HepG2 (cell line): ENCODE data around the gene TRIM72. TPM values are rescaled to one million over a fixed set of nuclear protein-coding genes. Genes with fewer than 3 reads are reported as not detected.

Experiments
- ATAC-seq: fragments of 200-7000 bp; cut with Tn5 transposase; 3 replicates; pipeline ENCODE4 v1.9.1; 2020; ENCODE audit warnings: mild to moderate bottlenecking, moderate library complexity
- BruUV-seq: library from RNA; stranded (reverse); fragments of 400-500 nt; replicated peaks from 2 replicates; lab custom pipeline; 2021; lab: Mats Ljungman, UMichigan
- CTCF ChIA-PET: fragments of 300-600 bp; formaldehyde crosslinking; extraction: SDS; loops from one replicate; lab custom pipeline; 2021; ENCODE audit warnings: low total read pairs, inconsistent platforms, low intra/inter-chr PET ratio; lab: Yijun Ruan, JAX
- POLR2A ChIA-PET: fragments of 350-600 bp; sonication (Branson Sonifier 250); formaldehyde crosslinking; loops from one replicate; lab custom pipeline; 2020; ENCODE audit warnings: antibody characterized with exemption, inconsistent platforms; lab: Yijun Ruan, JAX
- DNase-seq: peaks from one replicate; pipeline ENCODE4 v3.0.0-alpha.2; 2015; ENCODE audit warnings: low spot score
- FAIRE-seq: peaks from 3 replicates; lab custom pipeline; 2011; peaks lifted over from hg19 to GRCh38; lab: Jason Lieb, UNC
- H2AFZ ChIP-seq: one replicate; pipeline ENCODE4 v1.6.1; 2011; ENCODE audit warnings: low read length, inconsistent platforms
- H3K27ac ChIP-seq: fragments of 300-600 bp; 3 replicates; pipeline ENCODE4 v1.8.0; 2011; ENCODE audit warnings: mixed run types, mild to moderate bottlenecking, mixed read lengths, low read length, inconsistent platforms; ENCODE audit not compliant: insufficient read depth; ENCODE audit errors: extremely low read length
- H3K27me3 ChIP-seq, 2 experiments: fragments of 200-600 bp in 1 of 2; 2 replicates in 1 of 2; 3 replicates in 1 of 2; pipeline versions ENCODE4 v1.6.0 to v1.8.0; 2011; ENCODE audit warnings: low read length in 2 of 2, mild to moderate bottlenecking in 2 of 2, moderate library complexity in 2 of 2, inconsistent platforms in 1 of 2; ENCODE audit not compliant: insufficient read depth in 2 of 2, control insufficient read depth in 1 of 2
- H3K36me3 ChIP-seq, 2 experiments: fragments of 200-600 bp in 1 of 2; replicated peaks in 1 of 2; 2 replicates in 1 of 2; 3 replicates in 1 of 2; pipeline versions ENCODE4 v1.5.1 to v1.8.0; 2011; ENCODE audit warnings: low read length in 2 of 2, inconsistent platforms in 1 of 2; ENCODE audit not compliant: insufficient read depth in 2 of 2, control insufficient read depth in 1 of 2
- H3K4me1 ChIP-seq: 2 replicates; pipeline ENCODE4 v1.5.1; 2012; ENCODE audit warnings: low read length, inconsistent platforms; ENCODE audit not compliant: insufficient read depth
- H3K4me2 ChIP-seq: 2 replicates; pipeline ENCODE4 v1.6.0; 2011; ENCODE audit warnings: low read depth, low read length, inconsistent platforms
- H3K4me3 ChIP-seq, 3 experiments: fragments of 200-600 bp in 1 of 3; sonication (generic), shearing (Covaris generic) in 1 of 3; replicated peaks in 1 of 3; 2 replicates each; pipeline ENCODE4 v1.5.1; 2011 to 2016; ENCODE audit warnings: low read length in 3 of 3, inconsistent platforms in 2 of 3, low read depth in 2 of 3, mild to moderate bottlenecking in 2 of 3, control low read depth in 1 of 3, mixed read lengths in 1 of 3; ENCODE audit not compliant: insufficient read depth in 1 of 3
- H3K79me2 ChIP-seq: one replicate; pipeline ENCODE4 v1.6.1; 2011; ENCODE audit warnings: low read length, inconsistent platforms; ENCODE audit not compliant: insufficient read depth
- H3K9ac ChIP-seq: 2 replicates; pipeline ENCODE4 v1.6.0; 2011; ENCODE audit warnings: mild to moderate bottlenecking, low read depth, low read length, inconsistent platforms; ENCODE audit not compliant: insufficient read depth
- H3K9me3 ChIP-seq: 2 replicates; pipeline ENCODE4 v1.5.1; 2012; ENCODE audit warnings: mild to moderate bottlenecking, low read length
- H4K20me1 ChIP-seq: 2 replicates; pipeline ENCODE4 v1.6.0; 2011; ENCODE audit warnings: inconsistent platforms, mild to moderate bottlenecking, low read length, moderate library complexity; ENCODE audit not compliant: insufficient read depth
- AGO1 ChIP-seq: fragments of 200-400 bp; formaldehyde crosslinking; IDR thresholded peaks from 2 replicates; pipeline ENCODE4 v1.6.1; 2017; ENCODE audit warnings: mild to moderate bottlenecking, low read depth, low read length, moderate library complexity; ENCODE audit not compliant: poor library complexity, severe bottlenecking
- CEBPZ ChIP-seq: IDR thresholded peaks from 2 replicates; pipeline ENCODE4 v1.6.1; 2012; ENCODE audit warnings: low read length, improper control_type of control experiment
- GMEB2 ChIP-seq: IDR thresholded peaks from 2 replicates; pipeline ENCODE4 v1.6.1; 2016; ENCODE audit warnings: missing biosample characterization, missing genetic modification reagents, low read depth
- POLR2G ChIP-seq: fragments of 200-400 bp; formaldehyde crosslinking; IDR thresholded peaks from 2 replicates; pipeline ENCODE4 v1.6.1; 2018; ENCODE audit warnings: mild to moderate bottlenecking, low read depth, low read length, moderate library complexity
- PRMT3 ChIP-seq: sonication (generic); formaldehyde crosslinking; IDR thresholded peaks from 2 replicates; pipeline ENCODE4 v1.8.1; 2022; ENCODE audit warnings: low read depth, mild to moderate bottlenecking, moderate library complexity, missing genetic modification reagents, borderline replicate concordance
- ZFP90 ChIP-seq: sonication (generic); formaldehyde crosslinking; IDR thresholded peaks from 2 replicates; pipeline ENCODE4 v1.8.0; 2022; ENCODE audit warnings: missing genetic modification reagents, mild to moderate bottlenecking, inconsistent platforms, borderline replicate concordance
- ZNF558 ChIP-seq: sonication (generic); formaldehyde crosslinking; IDR thresholded peaks from 2 replicates; pipeline ENCODE4 v1.9.0; 2022; ENCODE audit warnings: mild to moderate bottlenecking, missing genetic modification reagents, borderline replicate concordance
- ZNF713 ChIP-seq: sonication (generic); formaldehyde crosslinking; IDR thresholded peaks from 2 replicates; pipeline ENCODE4 v1.4.0; 2020; ENCODE audit warnings: mild to moderate bottlenecking, missing genetic modification reagents
- WGBS: methylation state at CpG from one replicate; pipeline ENCODE4 v1.1.6; 2017; ENCODE audit warnings: low lambda C conversion rate; 5-methylcytosine and 5-hydroxymethylcytosine counted together
- in situ Hi-C: cut with HindIII; loops from 2 replicates; pipeline ENCODE4 v1.10.0; 2017; ENCODE audit warnings: low pct_unique_long_range_greater_than_20kb; ENCODE audit not compliant: extremely low pct_ligation_motif_present
- intact Hi-C: fragments of 100-400 bp; cut with micrococcal nuclease; formaldehyde crosslinking; loops from one replicate; pipeline ENCODE4 v1.10.0; 2022; ENCODE audit not compliant: unreplicated experiment
- polyA plus RNA-seq, 8 experiments: library from polyadenylated mRNA; depleted of rRNA in 3 of 8; stranded (reverse) in 7 of 8; unstranded in 1 of 8; fragments of >200 nt; fragmentation: Illumina TruSeq in 4 of 8; extraction: Trizol in 4 of 8; gene quantifications; 2 replicates each; pipeline versions ENCODE4 v1.2.1 to v1.2.3, GENCODE V29; 2011 to 2016; ENCODE audit warnings: low read depth in 4 of 8, missing spikeins in 1 of 8, mixed read lengths in 1 of 8; ENCODE audit not compliant: insufficient read depth in 1 of 8
- total RNA-seq, 5 experiments: library from RNA; depleted of rRNA; stranded (reverse); fragments of >200 nt; fragmentation: Illumina TruSeq; extraction: Trizol; gene quantifications; 2 replicates each; pipeline ENCODE4 v1.2.3, GENCODE V29; 2016; ENCODE audit warnings: low read depth in 1 of 5

Gene TRIM72
- total and polyA plus RNA-seq, 2 of the 13 experiments (the other 11 are each of a cell fraction or from before 2014, with no cell fraction given), result not detected

- TF ChIP-seq ZNF713 (CRISPR knock-in tag) (0 out of 2 replicates have a peak, but pooled peaks have one; percentile 61), AGO1 (peak; percentile 37), POLR2G (peak; percentile 42; the same call in 1 of the 2 replicates), CEBPZ (no peak), ZFP90 (CRISPR knock-in tag) (no peak), ZNF558 (CRISPR knock-in tag) (no peak)
Observed at GRCh38 chr16:31184888-31185287, 29.0 kb upstream of the TRIM72 start (continued).

- ATAC-seq, result no peak
- H3K4me3 ChIP-seq, result no peak overlapping the region
- POLR2A ChIA-PET, result no interaction called here
- in situ Hi-C loops, result no loop called here
- no peak for FAIRE-seq
- no peaks in the 10 kb centered on the region; a peak in 1 of 5 replicates for H3K27me3 ChIP-seq
- peaks cover 90% of the 10 kb centered on the region for H4K20me1 ChIP-seq
- H3K4me1 ChIP-seq, result peaks cover 50% of the 10 kb centered on the region
- TF ChIP-seq GMEB2 (CRISPR knock-in tag), result no peak
- TF ChIP-seq PRMT3, result 0 out of 2 replicates have a peak, but pooled peaks have one; percentile 43
- peaks cover 61% of the 10 kb centered on the region for H3K79me2 ChIP-seq
- H3K4me2 ChIP-seq, result no peak overlapping the region
- intact Hi-C loops, result no loop called here
- BruUV-seq, result no TSS peak
- no peaks in the 10 kb centered on the region for H3K9me3 ChIP-seq
- DNase-seq, result no peak
- no peak overlapping the region for H3K9ac ChIP-seq
- WGBS, result 93% methylated on average over 5 of the region's 5 CpGs
- no peak overlapping the region for H2AFZ ChIP-seq
- peaks cover 53 to 85% of the 10 kb centered on the region in 2 experiments for H3K36me3 ChIP-seq
- H3K27ac ChIP-seq, result no peak overlapping the region
- CTCF ChIA-PET, result no interaction called here
Observed at GRCh38 chr16:31185339-31185738, 28.6 kb upstream of the TRIM72 start.
